ENCODE data around the gene CD5L.

CD5L gene

GRCh38 chr1:157841708-157842107 lies at the start of gene CD5L:
TSS of gene CD5L (minus strand) at chr1:157841808. CDS start at chr1:157841701, 107 bp downstream.
- no peak for DNase-seq

DNA sequence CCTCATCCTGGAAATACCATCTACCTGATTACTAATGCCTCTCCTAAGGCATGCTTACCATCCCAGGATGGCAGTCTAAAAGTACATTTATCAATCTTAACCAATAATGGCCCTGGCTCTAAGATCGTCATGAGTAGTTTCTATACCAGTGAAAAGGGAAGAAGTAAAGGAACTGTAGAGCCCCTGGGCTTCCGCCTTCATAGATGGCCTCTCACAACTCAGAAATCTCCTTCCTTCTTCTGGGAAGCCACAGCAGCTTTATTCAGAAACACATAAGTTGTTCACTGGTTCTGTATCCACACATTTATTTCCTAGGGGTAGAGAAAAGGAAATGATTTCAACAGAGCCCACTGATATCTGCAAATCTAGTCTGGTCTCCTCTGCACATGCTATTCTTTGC lies 41.0 kb upstream of the CD5L start:
- no peak for DNase-seq

- no peak for DNase-seq
These were observed 39.0 kb upstream of the CD5L start for GRCh38 chr1:157880621-157881020.

DNA sequence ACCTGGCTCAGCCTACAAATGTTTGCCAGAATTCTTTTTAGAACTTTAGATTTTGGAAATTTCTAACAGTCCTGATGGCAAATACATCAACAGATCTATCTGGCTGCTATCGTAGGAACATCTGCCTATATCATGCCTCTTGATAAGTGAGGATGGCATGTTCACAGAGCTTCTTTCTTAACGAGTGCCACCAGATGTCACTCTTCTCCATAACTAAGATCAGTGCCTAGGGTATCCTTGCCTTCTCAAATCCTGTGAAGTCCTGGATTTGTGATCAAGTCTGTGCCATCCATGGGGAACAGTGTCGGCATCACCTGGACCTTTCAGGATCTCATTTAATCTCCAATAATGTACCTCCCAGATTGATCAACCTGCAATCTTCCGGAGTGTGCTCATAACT lies 36.5 kb upstream of the CD5L start:
- no peak for DNase-seq

DNA sequence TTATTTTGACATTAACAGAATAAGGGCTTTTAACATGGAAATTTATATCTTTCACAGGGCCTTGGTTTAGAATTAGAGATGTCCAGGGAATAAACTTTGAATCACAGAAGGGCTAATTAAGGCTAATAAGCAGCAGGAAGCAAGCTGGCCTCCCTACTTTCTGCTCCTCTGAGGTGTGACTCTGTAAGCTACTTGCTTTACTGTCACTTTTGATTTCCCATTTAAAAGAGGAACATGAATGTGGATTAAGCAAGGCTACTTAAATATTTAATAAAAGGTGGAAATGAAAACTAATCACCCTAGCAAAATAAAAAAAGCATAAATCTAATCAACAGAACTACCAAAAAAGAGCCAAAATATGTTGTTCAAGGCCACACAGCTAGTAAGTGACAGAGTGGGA lies 28.9 kb upstream of the CD5L start:
- no peak for DNase-seq

- no peak for DNase-seq
These were observed 27.0 kb upstream of the CD5L start for GRCh38 chr1:157868654-157869053.

DNA sequence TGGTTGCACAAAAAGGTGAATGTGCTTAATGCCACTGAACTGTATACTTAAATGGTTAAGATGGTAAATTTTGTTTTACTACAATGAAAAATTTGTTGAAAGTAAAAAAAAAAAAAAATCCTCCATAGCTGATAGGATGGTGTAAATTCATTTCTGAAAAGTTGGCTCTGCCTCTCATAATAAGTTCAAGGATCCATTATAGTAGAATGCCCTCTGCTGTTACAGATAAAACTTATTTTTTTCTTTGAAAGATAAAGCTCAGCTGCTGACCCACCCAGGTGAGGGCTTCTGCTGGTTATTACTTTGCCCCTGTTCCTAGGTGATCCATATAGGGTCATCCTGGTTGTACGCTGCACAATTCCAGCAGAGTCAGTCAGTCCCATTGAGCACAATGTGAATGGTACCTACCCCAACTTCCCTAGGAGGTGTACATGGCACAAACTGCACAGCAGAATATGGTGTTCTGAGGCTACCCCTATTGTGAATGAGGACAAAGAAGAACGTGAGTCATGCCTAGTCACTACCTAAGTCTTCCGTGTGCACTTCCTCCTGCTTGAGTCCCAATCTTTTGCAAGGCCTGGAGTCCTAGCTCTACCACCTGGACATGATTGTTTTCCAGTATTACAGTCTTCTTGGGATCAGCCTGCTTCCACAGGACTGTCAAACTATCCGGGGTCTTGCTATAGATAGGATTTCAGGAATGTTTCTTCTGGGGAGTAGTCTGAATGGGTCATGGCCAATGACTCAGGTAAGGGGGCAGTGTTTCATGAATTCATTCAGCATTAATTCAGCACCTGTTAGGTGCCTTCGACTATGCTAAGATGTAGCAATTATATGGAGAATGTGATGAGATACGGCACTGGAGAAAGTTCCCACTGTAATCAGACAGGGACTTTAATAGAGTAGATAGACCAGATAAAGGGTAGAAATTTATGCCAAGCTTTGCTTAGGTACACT lies 20.8 kb upstream of the CD5L start:
- DNase-seq: no peak

- no peak for DNase-seq
These were observed 14.9 kb upstream of the CD5L start for GRCh38 chr1:157856538-157856937.

DNA sequence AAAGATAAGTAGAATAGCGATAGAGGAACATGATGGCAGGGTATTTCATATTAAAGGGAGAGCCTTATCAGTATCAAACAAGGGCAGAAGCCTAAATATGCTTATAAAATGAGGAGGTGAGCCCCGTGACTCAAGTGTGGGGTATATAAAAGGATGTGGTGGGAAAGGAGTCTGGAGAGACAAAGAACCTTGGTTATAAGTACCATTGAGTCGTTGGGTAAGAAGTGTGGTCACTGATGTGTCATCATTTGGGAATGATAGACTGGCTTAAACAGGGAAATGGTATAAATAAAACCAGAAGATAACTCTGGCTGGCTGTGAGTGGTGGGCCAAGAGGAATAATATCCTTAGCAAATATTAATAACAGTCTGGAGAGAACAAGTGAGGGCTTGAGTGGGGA lies 10.9 kb upstream of the CD5L start:
- no peak for DNase-seq

DNA sequence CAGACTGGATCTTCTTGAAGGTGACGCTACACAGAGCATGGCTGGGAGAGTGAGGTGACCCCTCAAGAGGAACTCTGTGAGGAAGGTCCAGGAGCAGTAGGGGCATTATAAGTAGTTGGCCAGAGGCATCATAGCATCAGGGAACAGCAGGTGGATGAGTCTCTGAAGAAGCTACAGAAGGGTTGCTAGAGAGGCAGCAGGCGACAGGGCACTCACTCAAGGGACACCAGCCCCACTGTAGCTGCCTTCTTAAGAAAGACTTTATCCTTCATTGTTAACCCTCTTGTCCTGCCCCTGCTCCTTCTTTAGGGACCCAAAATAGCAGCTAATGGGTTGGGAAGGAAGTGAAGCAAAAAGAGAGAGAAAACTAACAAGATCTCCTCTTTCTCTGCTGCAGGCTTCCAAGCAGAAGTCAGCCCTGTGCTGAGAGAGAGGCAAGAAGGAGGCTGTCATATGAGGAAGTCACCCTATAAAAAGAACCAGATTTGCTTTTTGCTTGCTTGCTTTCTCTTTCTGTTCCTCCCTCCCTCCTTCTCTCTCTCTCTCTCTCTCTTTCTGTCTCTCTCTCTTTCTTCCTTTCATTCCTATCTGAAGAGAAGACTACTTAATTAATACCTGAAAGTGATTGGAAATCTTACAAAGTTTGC lies 7.7 kb upstream of the CD5L start:
- no peak for DNase-seq

GRCh38 chr1:157844089-157844830 lies 2.7 kb upstream of the CD5L start:
- no peak for DNase-seq

DNA sequence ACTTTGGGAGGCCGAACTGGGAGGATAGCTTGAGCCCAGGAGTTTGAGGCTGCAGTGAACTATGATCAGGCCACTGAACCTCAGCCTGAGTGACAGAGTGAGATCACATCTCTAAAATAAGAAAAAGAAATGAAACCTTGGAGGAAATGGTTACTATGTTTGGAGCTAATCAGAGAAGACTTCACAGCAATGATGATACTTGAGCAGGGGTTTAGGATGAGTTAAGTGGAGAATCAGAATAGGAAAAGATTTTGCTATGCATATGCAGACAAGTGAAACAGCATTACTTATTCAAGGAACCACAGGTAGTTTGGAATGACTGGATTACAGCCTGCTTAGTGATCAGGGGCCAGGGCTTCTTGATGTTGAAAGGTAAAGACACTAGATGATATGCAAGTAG lies 1.3 kb upstream of the CD5L start:
- no peak for DNase-seq

- no peak for DNase-seq
These were observed 2.6 kb downstream of the CD5L start for GRCh38 chr1:157838966-157839365.

- DNase-seq: no peak
These were observed 7.2 kb downstream of the CD5L start for GRCh38 chr1:157834430-157834829.

GRCh38 chr1:157833145-157833544 lies 8.5 kb downstream of the CD5L start:
- DNase-seq: no peak

DNA sequence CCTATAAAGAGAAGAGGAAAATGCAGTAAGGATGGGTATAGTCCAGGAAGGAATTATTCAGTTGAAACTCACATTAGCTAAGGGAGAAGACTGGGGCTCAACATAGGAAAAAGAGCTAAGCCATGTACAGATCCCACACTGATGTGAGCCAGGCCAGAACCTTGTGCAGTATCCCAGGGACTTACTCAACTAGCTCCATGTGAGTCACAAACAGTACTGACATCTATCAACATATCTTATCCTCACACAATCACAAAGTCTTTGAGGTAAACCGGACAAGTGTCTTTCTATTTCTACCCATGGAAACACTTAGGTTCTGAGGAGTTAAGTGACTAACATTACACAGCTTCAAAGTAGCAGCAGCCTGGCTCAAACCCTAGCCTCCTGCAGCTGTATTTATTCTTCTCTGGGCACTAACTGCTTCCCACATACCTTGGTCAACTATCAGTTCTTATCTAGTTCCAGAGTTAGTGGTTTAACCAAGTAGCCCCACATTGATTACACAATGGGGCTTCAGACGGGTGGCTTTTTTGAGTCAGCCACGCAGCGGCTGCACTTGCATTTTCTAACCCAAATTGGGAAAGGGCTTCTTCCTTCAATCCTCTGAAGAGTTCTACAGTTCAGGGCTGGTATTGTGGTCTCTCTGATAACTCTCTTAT lies 9.5 kb downstream of the CD5L start:
- no peak for DNase-seq

DNA sequence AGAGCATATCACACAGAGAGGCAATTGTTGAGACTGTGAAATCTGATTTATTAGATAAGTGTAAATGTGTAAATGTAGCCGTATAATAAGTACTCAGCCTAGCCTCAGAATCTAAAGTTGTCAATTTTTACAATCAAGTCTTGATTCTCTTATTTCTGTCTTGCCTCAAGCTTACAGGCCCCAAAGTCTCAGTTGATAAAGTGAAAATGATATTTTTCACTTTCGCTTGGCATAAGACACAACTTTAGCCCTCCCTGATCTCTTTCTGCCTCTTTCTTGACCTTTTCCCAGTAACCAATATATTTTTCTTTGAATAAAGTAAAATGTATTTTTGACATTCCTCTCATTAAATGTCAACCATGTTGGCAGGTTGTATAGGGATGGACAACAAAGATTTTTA lies 10.7 kb downstream of the CD5L start:
- no peak for DNase-seq

DNA sequence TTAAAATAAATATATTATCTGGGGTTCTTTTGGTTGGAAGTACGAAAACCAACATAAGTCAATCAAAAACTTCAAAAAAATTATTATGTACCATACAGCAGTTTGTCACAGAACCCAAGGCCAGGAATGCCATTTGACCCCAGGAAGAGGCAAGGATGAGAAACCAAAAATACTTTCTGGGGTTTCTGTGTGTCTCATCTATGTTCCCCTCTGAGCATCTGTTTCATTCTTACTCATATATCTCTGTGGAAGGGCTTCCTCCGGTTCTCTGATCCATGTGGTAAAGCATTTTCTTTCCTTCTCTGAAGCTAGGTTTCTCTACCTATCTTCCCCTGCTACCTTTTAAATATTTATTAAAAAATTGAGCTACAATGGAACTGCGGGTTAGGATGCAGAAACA lies 11.9 kb downstream of the CD5L start:
- DNase-seq: no peak

DNA sequence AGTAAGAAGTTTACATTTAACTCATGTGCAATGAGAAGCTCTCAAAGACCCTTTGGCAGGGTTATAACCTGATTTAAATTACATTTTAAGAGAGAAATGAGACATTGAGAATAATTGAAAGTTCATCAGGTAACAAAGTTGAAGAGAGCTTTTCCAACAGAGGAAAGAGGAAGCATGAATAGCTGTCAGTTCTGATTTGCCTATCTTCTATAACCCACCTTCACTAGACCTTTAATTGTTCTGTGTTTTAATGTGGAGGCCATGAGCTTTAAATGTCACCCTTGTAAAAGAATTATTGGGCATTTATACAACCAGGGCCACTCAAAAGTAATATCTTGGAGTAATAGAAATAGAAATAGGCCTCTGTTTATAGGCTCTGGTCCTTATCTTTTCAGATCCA lies 12.4 kb downstream of the CD5L start:
- no peak for DNase-seq

GRCh38 chr1:157820299-157820698 lies 21.3 kb downstream of the CD5L start:
- no peak for DNase-seq

DNA sequence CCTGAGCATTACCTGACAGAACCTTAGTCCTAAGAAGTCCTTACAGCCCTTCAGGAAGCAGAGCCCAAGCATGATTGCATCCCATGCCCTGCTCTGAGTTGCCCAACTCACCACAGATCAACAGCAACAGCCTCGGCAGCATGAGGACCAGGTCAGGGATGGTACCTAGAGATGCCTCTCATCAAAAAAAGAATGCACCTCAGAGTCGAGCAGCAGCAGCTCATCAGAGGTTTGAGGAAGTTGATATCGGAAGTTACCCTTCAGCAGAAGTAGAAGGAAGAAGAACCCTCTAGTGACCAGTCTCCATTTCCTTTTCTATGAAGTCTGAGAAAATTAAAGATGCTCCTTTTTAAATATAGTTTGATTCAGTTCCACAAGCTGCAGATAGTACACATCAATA lies 21.7 kb downstream of the CD5L start, which contains the start of gene FCRL1:
FCRL1 (minus strand) TSS at position 225 of the 400 bp plus-strand sequence; CDS start at position 142, 83 bp downstream.
- DNase-seq: no peak

- DNase-seq: no peak
These were observed 22.4 kb downstream of the CD5L start for GRCh38 chr1:157819215-157819614.

GRCh38 chr1:157813269-157813668 lies 28.3 kb downstream of the CD5L start:
- DNase-seq: no peak

Measured in GOT3 (cell line).